Thymus (tissue), 11 donors: ENCODE results near the gene MORC3. TPM values are rescaled to one million over a fixed set of nuclear protein-coding genes. Genes with fewer than 3 reads are reported as not detected.
A peak's percentile ranks its signal among the peaks of the same experiment; 100 is the strongest.
"Not testable (repeated sequence)": the region's sequence is repeated elsewhere in the genome, so short reads cannot be mapped to it uniquely, and the experiment has no call there.

Experiments used
- DNase-seq, 9 donors: peaks; one replicate each; pipeline ENCODE4 v3.0.0-alpha.2; 2013; ENCODE audit warnings: low spot score in 9 of 9, low read depth in 6 of 9, missing footprints in 1 of 9
- H3K27ac ChIP-seq, 2 donors: one replicate each; pipeline ENCODE4 v1.5.1; 2013; ENCODE audit warnings: control low read depth in 1 of 2, low read depth in 1 of 2, low read length in 1 of 2, mild to moderate bottlenecking in 1 of 2, moderate library complexity in 1 of 2
- H3K27me3 ChIP-seq, 2 donors: one replicate each; pipeline ENCODE4 v1.5.1; 2013; ENCODE audit warnings: low read length in 1 of 2; ENCODE audit not compliant: control insufficient read depth in 2 of 2, insufficient read depth in 1 of 2
- H3K36me3 ChIP-seq, 2 donors: one replicate each; pipeline ENCODE4 v1.5.1; 2013; ENCODE audit warnings: low read length in 1 of 2, mild to moderate bottlenecking in 1 of 2, moderate library complexity in 1 of 2; ENCODE audit not compliant: control insufficient read depth in 2 of 2, insufficient read depth in 2 of 2
- H3K4me1 ChIP-seq, 2 donors: one replicate each; pipeline ENCODE4 v1.5.1; 2013; ENCODE audit warnings: low read length in 2 of 2; ENCODE audit not compliant: control insufficient read depth in 2 of 2, insufficient read depth in 2 of 2
- H3K4me3 ChIP-seq, 2 donors: one replicate each; pipeline ENCODE4 v1.5.1; 2013; ENCODE audit warnings: low read length in 2 of 2, control low read depth in 1 of 2, mild to moderate bottlenecking in 1 of 2
- H3K9me3 ChIP-seq, 2 donors: one replicate each; pipeline ENCODE4 v1.5.1; 2013; ENCODE audit warnings: low read length in 1 of 2, mild to moderate bottlenecking in 1 of 2; ENCODE audit not compliant: control insufficient read depth in 2 of 2, insufficient read depth in 1 of 2
- WGBS: extraction: QIAGEN DNeasy Blood & Tissue Kit; methylation state at CpG from one replicate; pipeline ENCODE4 v1.1.7; 2013; 5-methylcytosine and 5-hydroxymethylcytosine counted together
- polyA plus RNA-seq: library from polyadenylated mRNA; stranded (reverse); fragments of 200-250 nt; gene quantifications from one replicate; pipeline ENCODE4 v1.2.3, GENCODE V29; 2013
- total RNA-seq: library from RNA; stranded (reverse); fragments of 120-200 nt; gene quantifications from one replicate; pipeline ENCODE4 v1.2.4, GENCODE V29; 2013
- donor health status: healthy.

The MORC3 gene
- total and polyA plus RNA-seq, 2 donors = 33.2 to 48.1 TPM

DNA sequence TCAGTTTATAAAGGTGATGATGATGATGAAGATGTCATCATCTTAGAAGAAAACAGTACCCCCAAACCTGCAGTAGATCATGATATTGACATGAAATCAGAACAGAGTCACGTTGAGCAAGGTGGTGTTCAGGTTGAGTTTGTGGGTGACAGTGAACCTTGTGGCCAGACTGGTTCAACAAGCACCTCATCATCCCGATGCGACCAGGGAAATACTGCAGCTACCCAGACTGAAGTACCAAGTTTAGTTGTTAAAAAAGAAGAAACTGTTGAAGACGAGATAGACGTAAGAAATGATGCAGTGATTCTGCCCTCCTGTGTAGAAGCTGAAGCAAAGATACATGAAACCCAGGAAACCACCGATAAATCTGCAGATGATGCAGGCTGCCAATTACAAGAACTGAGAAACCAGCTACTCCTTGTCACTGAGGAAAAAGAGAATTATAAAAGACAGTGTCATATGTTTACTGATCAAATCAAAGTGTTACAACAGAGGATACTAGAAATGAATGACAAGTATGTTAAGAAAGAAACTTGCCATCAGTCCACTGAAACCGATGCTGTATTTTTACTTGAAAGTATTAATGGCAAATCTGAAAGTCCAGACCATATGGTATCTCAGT lies 49.2 kb downstream of the MORC3 start:
- Histone ChIP-seq H3K4me1 (no peaks in the 10 kb centered on the region), H3K9me3 (no peaks in the 10 kb centered on the region), H3K36me3 (peaks cover 45 to 80% of the 10 kb centered on the region in 2 donors), H3K4me3 (no peak overlapping the region), H3K27ac (no peak overlapping the region), H3K27me3 (no peaks in the 10 kb centered on the region)
- 97% methylated on average over 7 of the region's 7 CpGs for WGBS
- DNase-seq = no peak

DNA sequence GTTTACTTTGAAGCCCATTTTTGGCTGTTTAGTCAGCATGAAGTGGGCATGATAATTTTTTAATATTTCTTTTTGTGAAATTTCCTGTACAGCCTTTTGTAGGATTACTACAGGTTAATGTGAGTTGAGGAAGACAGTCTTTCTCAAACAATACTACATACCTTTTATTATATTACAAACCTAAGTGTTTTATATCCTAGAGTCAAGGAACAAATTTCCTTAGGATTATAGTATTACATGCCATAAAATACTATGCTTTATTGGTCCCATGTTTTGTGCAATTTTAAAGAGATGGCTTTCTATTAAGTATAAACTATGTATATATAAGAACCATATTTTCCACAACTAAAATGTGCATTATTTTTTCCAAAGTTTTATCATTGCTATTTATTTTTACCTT lies 56.0 kb downstream of the MORC3 start:
- H3K27ac ChIP-seq = no peak overlapping the region
- H3K4me3 ChIP-seq = no peak overlapping the region
- H3K4me1 ChIP-seq = no peaks in the 10 kb centered on the region
- DNase-seq = no peak
- peaks cover 20 to 44% of the 10 kb centered on the region in 2 donors for H3K36me3 ChIP-seq
- no peaks in the 10 kb centered on the region for H3K27me3 ChIP-seq
- no peaks in the 10 kb centered on the region for H3K9me3 ChIP-seq

DNA sequence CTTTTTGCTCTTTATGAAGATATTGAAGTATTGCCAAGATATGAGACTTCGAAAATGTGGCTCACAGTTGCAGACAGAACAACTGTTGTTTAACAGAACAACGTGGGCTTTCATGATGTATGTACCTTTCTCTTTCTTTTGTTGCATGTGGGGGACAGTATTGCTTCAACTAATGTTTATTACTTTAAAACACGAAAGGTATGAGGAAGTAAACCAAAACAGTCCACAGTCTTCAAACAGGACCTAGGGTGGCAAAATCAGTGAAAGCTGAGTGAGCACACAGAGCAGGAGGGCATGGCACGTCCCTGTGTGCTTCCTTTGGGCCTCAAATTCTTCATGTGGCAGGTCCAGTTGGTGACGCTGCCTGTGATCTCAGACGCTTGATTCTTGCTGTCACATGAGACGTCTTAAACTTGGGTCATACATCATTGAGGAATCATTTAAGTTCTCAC lies 57.4 kb downstream of the MORC3 start:
- Histone ChIP-seq H3K36me3 (peaks cover 20 to 36% of the 10 kb centered on the region in 2 donors), H3K4me3 (no peak overlapping the region), H3K27me3 (no peaks in the 10 kb centered on the region), H3K9me3 (no peaks in the 10 kb centered on the region), H3K4me1 (no peaks in the 10 kb centered on the region), H3K27ac (no peak overlapping the region)
- DNase-seq = no peak
- WGBS = 97% methylated on average over 7 of the region's 7 CpGs

DNA sequence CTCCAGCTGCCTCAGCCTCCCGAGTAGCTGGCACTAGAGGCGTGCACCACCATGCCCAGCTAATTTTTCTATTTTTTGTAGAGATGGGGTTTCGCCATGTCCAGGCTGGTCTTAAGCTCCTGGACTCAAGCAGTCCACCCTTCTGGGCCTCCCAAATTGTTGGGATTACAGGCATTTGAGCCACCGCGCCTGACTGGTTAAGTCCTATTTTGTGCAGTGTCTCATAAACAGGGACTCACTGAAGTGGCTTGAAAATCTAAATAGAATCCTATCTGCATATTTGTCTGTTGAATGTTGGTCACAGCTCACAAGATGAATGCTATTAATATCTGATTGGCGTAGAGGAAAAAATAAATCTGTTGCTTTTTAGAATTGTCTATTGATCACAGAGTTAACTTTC lies 59.3 kb downstream of the MORC3 start:
- H3K27me3 ChIP-seq = no peaks in the 10 kb centered on the region
- no peaks in the 10 kb centered on the region for H3K4me1 ChIP-seq
- no peak overlapping the region for H3K4me3 ChIP-seq
- no peak overlapping the region for H3K27ac ChIP-seq
- DNase-seq = no peak
- 99% methylated on average over 6 of the region's 6 CpGs for WGBS
- no peaks in the 10 kb centered on the region for H3K9me3 ChIP-seq
- H3K36me3 ChIP-seq = peaks cover 16 to 23% of the 10 kb centered on the region in 2 donors

DNA sequence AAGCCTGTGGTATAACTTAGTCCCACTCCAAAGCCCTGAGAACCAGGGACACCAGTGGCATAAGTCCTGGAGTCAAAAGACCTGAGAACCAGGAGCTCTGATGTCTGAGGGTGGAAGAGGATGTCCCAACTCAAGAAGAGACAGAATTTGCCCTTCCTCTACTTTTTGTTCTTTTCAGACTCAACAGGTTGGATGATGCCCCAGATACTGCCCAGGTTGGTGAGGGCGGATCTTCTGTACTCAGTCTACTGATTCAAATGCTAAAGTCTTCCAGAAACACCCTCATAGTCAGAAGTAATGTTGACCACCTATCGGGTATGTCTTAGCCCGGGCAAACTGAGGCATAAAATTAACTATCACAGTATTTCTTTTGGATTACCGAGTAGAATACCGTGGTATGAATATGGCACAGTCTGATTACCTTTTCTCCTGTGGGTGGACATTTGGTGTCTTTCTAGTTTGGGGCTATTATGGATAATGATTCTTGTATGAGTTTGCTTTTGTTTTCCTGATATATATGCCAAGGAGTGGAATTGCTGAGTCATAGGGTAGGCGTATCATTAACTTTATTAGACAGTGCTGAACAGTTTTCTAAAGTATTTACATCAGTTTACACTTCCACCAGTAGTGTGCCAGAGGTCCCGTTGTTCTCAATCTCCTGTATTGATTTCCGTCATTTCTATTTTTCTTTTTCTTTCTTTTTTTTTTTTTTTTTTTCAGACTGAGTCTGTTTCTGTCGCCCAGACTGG lies 62.0 kb downstream of the MORC3 start:
- Histone ChIP-seq H3K9me3 (no peaks in the 10 kb centered on the region), H3K27ac (no peak overlapping the region), H3K4me1 (peaks cover 0 to 8% of the 10 kb centered on the region in 2 donors), H3K36me3 (peaks cover 9 to 12% of the 10 kb centered on the region in 2 donors), H3K4me3 (no peak overlapping the region), H3K27me3 (no peaks in the 10 kb centered on the region)
- WGBS = 97% methylated on average over 9 of the region's 9 CpGs
- no peak for DNase-seq

DNA sequence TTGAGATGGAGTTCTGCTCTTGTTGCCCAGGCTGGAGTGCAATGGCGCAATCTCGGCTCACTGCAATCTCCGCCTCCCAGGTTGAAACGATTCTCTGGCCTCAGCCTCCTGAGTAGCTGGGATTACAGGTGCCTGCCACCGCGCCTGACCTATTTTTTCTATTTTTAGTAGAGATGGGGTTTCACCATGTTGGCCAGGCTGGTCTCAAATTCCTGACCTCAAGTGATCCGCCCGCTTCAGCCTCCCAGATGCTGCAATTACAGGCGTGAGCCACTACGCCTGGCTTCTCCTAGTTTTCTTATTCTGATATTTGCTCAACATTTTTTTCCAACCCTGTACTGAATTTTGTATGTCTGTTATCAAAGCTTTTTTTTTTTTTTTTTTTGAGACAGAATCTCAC lies 62.7 kb downstream of the MORC3 start:
- not testable (repeated sequence) for H3K36me3 ChIP-seq, H3K4me3 ChIP-seq, H3K9me3 ChIP-seq, H3K27me3 ChIP-seq, H3K27ac ChIP-seq, H3K4me1 ChIP-seq, DNase-seq
- 96% methylated on average over 10 of the region's 10 CpGs for WGBS

DNA sequence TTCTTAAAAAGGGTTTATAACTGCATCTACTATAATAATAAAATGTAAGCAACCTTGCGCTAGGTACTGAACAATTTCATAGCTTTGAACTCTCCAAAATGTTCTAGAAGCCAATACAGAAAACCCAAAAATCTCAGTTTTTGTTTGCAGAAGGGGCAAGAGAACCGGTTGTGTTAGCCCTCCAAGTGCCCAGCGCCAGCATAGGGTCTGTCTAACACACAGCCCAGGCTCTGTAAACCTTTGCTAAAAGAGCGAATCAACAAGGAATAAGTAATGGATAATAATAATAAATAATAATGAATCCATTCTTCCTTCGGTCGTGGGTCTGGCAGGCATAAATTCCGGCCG lies 64.9 kb downstream of the MORC3 start:
- Histone ChIP-seq H3K36me3 (peaks cover 3% of the 10 kb centered on the region in 2 donors), H3K4me3 (peak overlapping the region in 1 of 2 donors; percentile 68), H3K4me1 (peaks cover 0 to 8% of the 10 kb centered on the region in 2 donors), H3K27ac (no peak overlapping the region), H3K27me3 (no peaks in the 10 kb centered on the region), H3K9me3 (no peaks in the 10 kb centered on the region)
- WGBS = 42% methylated on average over 8 of the region's 8 CpGs
- DNase-seq = no peak

DNA sequence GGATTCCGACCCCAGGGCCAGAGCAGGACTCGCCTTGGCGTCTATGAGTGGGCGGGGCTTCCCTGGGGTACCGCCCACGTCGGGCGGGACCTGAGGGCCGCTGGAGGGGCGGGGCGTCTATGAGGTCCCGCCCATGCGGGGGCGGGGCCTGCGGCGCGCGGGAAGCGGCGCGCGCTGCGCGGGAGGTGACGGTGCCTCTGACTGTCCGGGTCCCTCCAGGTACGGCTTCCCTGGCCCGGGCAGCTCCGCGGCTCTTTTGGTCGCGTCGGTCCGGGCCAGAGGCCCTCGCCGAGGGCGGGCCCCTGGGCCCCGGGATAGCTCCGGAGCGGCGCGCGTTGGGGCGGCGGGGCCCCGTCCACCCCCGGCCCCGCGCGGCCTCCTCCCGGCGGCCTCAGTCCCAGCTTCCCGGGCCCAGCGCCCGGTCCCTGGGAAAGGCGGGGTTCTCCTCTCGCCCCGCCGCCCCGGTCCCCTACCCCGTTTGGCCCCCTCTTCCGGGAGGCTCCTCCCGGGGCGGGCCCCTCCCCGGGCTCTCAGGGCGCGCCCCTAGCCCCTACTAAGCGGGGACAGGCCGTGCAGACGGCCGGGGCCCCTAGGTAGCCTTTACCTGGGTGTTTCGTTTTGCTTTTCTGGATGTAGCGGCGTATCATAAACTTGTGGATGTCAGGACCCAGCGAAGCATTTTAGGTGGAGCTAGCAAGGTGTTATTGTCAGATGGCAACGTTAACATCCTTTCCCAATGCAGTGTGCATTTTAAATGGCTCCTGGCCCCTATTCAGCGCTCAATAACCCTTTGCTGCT lies 65.4 kb downstream of the MORC3 start, which contains the start of gene CHAF1B:
TSS of gene CHAF1B (plus strand) at position 160 of the 798 bp plus-strand sequence. CDS start 745 bp downstream, outside the sequence.
- 2% methylated on average over 77 of the region's 77 CpGs for WGBS
- peak; percentile 27 to 78 (median 43) for DNase-seq
- Histone ChIP-seq H3K4me3 (peak within 1 kb of the TSS; percentile 57 to 68), H3K27ac (peak within 1 kb of the TSS; percentile 11 to 25), H3K27me3 (no peaks in the 10 kb centered on the region), H3K4me1 (peaks cover 0 to 8% of the 10 kb centered on the region in 2 donors), H3K36me3 (peaks cover 3% of the 10 kb centered on the region in 2 donors), H3K9me3 (no peaks in the 10 kb centered on the region)
